HK-2 (cell line): ENCODE measurements around the gene LCN10.

Experiments used
- DNase-seq: peaks from one replicate; pipeline ENCODE4 v3.0.0-alpha.2; 2018; ENCODE audit not compliant: unreplicated experiment

The LCN10 gene

DNA sequence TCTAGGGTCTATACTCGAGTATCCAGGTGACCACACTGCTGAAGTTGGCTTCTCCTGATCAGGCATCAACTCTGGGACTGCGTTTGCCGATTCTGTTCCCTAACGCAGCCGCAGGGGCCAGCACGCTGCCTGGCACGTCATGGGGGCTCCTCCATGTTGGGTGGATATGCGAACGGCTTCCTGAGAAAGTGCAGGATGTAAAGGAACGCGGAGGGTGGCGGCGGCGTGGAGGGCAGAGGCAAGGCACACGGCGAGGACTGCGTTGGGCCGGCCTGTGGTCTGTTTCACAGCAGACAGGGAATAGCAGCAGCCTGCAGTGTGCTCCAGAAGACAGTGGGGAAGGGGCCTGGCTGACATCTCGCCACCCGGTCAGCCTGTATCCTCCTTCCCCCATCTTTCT lies 3.8 kb downstream of the LCN10 start:
- DNase-seq = no peak

- DNase-seq = no peak
Observed at GRCh38 chr9:136735812-136736480, 6.8 kb downstream of the LCN10 start.

GRCh38 chr9:136734837-136735496 lies 7.8 kb downstream of the LCN10 start:
- DNase-seq = no peak

DNA sequence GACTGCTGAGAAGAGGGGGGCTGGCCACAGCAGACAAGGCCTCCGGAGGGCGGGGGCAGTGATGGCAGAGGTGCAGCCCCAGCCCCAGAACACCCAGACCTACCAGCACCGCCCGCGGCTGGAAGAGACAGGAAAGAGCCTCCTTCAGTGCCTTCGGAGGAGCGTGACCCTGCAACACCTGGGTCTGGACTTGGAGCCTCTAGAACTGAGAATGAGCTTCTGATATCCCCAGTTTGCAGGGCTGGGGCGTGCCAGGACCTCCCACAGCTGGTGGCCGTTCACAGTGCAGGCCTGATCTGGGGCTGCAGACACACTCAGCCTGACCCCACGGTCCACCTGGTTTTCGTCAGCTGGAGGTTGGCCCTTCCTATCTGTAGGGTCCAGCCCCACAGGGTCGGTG lies 9.1 kb downstream of the LCN10 start:
- no peak for DNase-seq

GRCh38 chr9:136732444-136733178 lies 10.1 kb downstream of the LCN10 start:
- DNase-seq = no peak

DNA sequence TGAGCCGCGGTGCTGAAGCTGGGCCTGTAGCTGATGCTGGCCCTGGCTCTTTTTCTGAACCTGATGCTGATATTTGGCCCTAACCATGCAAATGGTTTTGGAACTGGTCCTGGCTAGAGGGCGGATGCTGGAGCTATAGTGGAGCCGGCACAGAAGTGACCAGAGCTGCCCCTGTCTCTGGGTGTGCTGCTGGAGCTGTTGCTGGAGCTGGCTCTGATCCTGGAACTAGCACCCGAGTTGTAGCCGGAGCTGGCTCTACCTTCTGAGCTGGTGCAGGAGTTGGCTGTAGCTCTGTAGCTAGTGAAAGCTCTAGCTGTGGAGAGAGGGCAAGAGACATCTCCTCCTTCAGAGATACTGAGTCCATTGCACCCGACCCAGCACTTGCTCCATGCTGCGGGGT lies 12.8 kb downstream of the LCN10 start:
- no peak for DNase-seq

- DNase-seq = no peak
Observed at GRCh38 chr9:136729144-136729543, 13.6 kb downstream of the LCN10 start.

GRCh38 chr9:136728548-136729123 lies 14.1 kb downstream of the LCN10 start:
- peak; percentile 61 for DNase-seq

GRCh38 chr9:136728080-136728547 lies 14.6 kb downstream of the LCN10 start:
- peak; percentile 94 for DNase-seq

DNA sequence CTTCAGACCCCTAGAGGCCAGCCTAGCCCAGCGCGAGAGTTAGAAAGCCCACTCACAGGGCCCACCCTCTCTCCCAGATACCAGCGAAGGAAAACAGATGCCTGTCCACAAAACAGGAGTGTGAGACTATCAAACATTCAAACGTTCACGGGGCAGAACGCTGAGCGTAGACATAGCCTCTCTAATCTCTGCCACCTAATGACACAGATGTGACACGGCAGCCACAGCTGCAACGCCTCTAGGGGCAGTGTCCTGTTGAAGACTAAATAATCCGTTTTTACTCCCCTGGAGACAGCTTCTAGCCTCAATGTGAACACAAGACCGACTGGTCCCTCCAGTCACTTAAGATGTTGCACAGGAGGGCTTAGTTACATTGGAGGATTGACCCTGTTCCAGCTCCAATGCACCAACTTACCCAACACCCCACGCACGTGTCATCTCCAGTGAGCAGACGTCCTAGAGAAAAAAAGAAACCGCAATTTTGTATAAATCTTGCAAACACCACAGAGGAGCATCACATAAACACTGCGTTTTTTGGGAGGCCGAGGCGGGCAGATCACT lies 16.0 kb downstream of the LCN10 start:
- no peak for DNase-seq

- no peak for DNase-seq
Observed at GRCh38 chr9:136726118-136726517, 16.6 kb downstream of the LCN10 start.

DNA sequence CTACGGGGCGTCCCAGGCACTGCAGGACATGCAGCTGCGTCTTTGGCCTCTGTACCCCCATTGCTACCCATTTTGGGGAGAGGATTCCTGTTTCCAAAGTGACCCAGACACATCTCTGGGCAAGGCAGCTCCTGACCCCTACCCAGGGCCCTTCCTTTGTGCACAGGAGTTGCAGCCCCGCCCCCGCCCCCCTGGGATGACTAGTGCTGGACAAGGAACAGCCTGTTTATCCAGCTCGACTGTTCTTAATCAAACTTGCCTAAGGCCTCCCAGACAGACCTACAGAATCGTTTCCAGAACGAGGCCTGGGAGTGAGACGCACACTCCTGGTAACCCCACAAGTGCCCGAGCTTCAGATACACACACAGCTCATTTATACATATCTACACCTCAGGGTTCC lies 17.1 kb downstream of the LCN10 start:
- DNase-seq = no peak

DNA sequence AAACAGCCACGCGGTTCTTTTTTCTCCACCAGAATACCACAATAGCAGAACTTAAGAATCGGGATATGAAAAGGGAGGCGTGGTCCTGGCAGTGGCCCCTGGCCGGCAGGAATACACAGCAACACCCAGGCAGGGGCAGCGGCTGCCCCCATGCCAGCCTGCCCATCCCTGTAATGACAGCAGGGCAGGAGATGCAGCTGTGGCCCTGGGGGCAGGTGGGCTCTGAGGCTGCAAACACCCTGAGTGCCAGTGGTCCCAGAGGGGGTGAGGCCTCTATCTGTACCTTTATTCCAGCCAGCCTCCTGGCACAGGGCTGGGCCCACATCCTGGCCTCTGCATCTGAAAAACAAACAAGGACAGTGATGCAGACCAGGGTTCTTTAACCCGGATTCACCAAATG lies 18.0 kb downstream of the LCN10 start:
- no peak for DNase-seq

- DNase-seq = no peak
Observed at GRCh38 chr9:136723989-136724388, 18.8 kb downstream of the LCN10 start.

DNA sequence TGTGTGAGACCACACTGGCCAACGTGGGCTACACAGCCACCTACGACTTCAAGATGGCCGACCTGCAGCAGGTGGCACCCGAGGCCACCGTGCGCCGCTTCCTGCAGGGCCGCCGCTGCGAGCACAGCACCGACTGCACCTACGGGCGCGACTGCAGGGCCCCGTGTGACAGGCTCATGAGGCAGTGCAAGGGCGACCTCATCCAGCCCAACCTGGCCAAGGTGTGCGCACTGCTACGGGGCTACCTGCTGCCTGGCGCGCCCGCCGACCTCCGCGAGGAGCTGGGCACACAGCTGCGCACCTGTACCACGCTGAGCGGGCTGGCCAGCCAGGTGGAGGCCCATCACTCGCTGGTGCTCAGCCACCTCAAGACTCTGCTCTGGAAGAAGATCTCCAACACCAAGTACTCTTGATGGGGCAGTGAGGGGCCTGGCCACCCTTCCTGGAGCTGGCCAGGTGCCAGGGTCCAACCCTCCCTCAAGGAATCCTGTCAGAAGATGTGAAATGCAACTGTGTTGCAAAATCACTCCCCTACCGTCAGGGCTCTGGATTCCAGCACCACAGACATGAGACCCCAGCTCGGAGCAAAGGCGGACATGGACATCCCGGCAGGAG lies 19.3 kb downstream of the LCN10 start:
- no peak for DNase-seq

- DNase-seq = no peak
Observed at GRCh38 chr9:136722969-136723356, 19.8 kb downstream of the LCN10 start.

DNA sequence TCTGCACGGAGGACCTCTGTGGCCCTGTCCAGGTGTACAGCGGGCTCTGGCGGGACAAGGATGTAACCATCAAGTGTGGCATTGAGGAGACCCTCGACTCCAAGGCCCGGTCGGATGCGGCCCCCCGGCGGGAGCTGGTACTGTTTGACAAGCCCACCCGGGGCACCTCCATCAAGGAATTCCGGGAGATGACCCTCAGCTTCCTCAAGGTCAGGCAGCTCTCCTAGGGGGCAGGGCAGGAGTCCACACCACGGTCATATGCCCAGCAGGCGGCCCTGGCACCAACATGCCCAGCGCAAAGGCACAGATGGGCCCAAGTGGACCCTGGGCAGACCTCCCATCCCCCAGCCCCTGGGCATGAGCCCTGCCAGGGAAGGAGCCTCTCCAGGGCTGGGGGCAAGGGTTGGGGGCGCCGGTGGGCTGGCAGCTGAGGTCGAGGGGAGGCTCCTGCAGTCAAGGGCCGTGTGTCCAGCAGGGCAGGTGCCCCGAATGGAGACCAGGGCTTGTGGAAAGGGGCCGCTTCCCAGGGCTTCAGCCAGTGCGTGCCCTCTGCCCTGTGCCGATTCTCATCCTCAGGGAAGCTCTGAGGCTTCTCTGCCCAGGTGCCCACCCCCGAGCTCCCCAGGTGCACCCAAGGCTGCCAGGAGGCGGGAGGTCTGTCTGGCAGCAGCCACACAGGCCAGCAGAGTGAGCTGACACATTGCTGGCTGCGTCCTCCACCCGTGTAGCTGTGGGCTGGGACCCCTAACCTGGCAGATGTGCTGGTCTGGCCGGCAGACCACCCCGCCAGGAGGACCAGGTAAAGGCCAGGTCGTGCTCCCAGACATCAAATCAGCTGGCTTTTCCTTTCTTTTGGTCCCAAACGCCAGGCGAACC lies 20.4 kb downstream of the LCN10 start:
- no peak for DNase-seq

GRCh38 chr9:136721339-136722092 lies 21.2 kb downstream of the LCN10 start:
- no peak for DNase-seq

DNA sequence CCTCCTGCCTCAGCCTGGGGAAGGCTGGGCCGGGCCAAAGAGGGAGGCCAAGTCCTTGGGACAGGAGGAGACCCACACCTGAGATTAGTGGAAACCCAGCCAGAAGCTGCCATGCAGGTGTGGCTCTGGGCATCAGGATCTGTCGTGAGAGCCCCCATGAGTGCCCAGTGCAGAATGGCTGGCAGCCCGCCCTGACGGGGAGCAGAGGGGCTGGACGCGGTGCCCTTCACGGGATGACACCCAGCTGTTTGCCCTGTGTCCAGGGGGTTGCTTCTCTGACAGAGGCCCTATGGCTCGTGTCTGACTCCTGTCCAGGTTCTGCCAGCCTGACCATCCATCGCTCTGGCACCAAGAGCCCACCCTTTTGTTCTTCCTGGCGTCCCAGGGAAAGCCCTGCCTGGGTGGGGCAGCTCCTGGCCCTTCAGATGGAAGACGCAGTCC lies 21.8 kb downstream of the LCN10 start:
- DNase-seq = no peak
